Measurements from ENCODE around the gene GJB2. TPM values are rescaled to one million over a fixed set of nuclear protein-coding genes. Genes with fewer than 3 reads are reported as not detected.

The GJB2 gene
- total RNA-seq, 3 donors from 2014 or later, result 0.66 to 0.88 TPM; not detected in 1

- Histone ChIP-seq H3K27ac (no peak overlapping the region), H3K27me3 (peaks cover 9 to 56% of the 10 kb centered on the region in 2 donors), H3K4me1 (peaks cover 9 to 10% of the 10 kb centered on the region in 2 donors), H3K4me3 (peak overlapping the region; percentile 50 to 73 (median 53)), H3K9me3 (no peaks in the 10 kb centered on the region), H3K36me3 (no peaks in the 10 kb centered on the region)
- TF ChIP-seq POLR2A (IDR thresholded peaks at IDR 0.05) (no peak), CTCF (IDR thresholded peaks at IDR 0.05) (no peak), POLR2AphosphoS5 (IDR thresholded peaks at IDR 0.05) (no peak)
- intact Hi-C loops (cut with DNase I; ENCODE audit: low total_unique reads), result no loop called here
- no peak for DNase-seq (ENCODE audit: low spot score in 2 of 2)
Measured at GRCh38 chr13:20192158-20192835, 441 bp downstream of the GJB2 start.

GRCh38 chr13:20191311-20192157 is 1.2 kb downstream of the GJB2 start:
- intact Hi-C loops (cut with DNase I; ENCODE audit: low total_unique reads), result no loop called here

GRCh38 chr13:20190481-20191310 is 2.0 kb downstream of the GJB2 start:
- intact Hi-C loops (cut with DNase I; ENCODE audit: low total_unique reads), result no loop called here
- Histone ChIP-seq H3K36me3 (no peaks in the 10 kb centered on the region), H3K4me3 (no peak overlapping the region), H3K4me1 (peaks cover 9 to 10% of the 10 kb centered on the region in 2 donors), H3K9me3 (no peaks in the 10 kb centered on the region), H3K27ac (no peak overlapping the region), H3K27me3 (peaks cover 9 to 50% of the 10 kb centered on the region in 2 donors)
- no peak for DNase-seq (ENCODE audit: low spot score in 2 of 2)
- TF ChIP-seq POLR2A (IDR thresholded peaks at IDR 0.05) (no peak), CTCF (IDR thresholded peaks at IDR 0.05) (no peak), POLR2AphosphoS5 (IDR thresholded peaks at IDR 0.05) (no peak)

More at GRCh38 chr13:20191311-20192157, 1.2 kb downstream of the GJB2 start:
- Histone ChIP-seq H3K27ac (no peak overlapping the region), H3K36me3 (no peaks in the 10 kb centered on the region), H3K4me3 (peak overlapping the region; percentile 50 to 73 (median 53)), H3K4me1 (peaks cover 9 to 10% of the 10 kb centered on the region in 2 donors), H3K27me3 (peaks cover 9 to 56% of the 10 kb centered on the region in 2 donors), H3K9me3 (no peaks in the 10 kb centered on the region)
- TF ChIP-seq POLR2A (IDR thresholded peaks at IDR 0.05) (no peak), POLR2AphosphoS5 (IDR thresholded peaks at IDR 0.05) (no peak), CTCF (IDR thresholded peaks at IDR 0.05) (no peak)
- DNase-seq (ENCODE audit: low spot score in 2 of 2), result no peak

GRCh38 chr13:20190076-20190475 is 2.7 kb downstream of the GJB2 start:
- Histone ChIP-seq H3K9me3 (no peaks in the 10 kb centered on the region), H3K4me3 (no peak overlapping the region), H3K27me3 (peaks cover 9 to 44% of the 10 kb centered on the region in 2 donors), H3K4me1 (peaks cover 9 to 10% of the 10 kb centered on the region in 2 donors), H3K27ac (no peak overlapping the region), H3K36me3 (no peaks in the 10 kb centered on the region)
- no peak for DNase-seq (ENCODE audit: low spot score in 2 of 2)
- TF ChIP-seq CTCF (IDR thresholded peaks at IDR 0.05) (no peak), POLR2A (IDR thresholded peaks at IDR 0.05) (no peak), POLR2AphosphoS5 (IDR thresholded peaks at IDR 0.05) (no peak)
- intact Hi-C loops (cut with DNase I; ENCODE audit: low total_unique reads), result no loop called here
